GM12878 (cell line): ENCODE measurements around the gene NTM. TPM values are rescaled to one million over a fixed set of nuclear protein-coding genes. Genes with fewer than 3 reads are reported as not detected.

Source experiments
- ATAC-seq: fragments of 200-7000 bp; cut with Tn5 transposase; 3 replicates; pipeline ENCODE4 v1.9.1; 2020; ENCODE audit warnings: mild to moderate bottlenecking, moderate library complexity
- BruUV-seq: library from RNA; stranded (reverse); fragments of 400-500 nt; replicated peaks from 2 replicates; lab custom pipeline; 2021; lab: Mats Ljungman, UMichigan
- CTCF ChIA-PET: fragments of 300-600 bp; sonication (Branson Sonifier 250); formaldehyde crosslinking; extraction: SDS; loops from one replicate; lab custom pipeline; 2021; ENCODE audit warnings: inconsistent platforms; lab: Yijun Ruan, JAX
- POLR2A ChIA-PET: fragments of 350-600 bp; formaldehyde crosslinking; extraction: SDS; loops from one replicate; lab custom pipeline; 2021; ENCODE audit warnings: inconsistent platforms; lab: Charles Lee
- RAD21 ChIA-PET: fragments of 300-600 bp; sonication (Branson Sonifier 250); formaldehyde crosslinking; loops from one replicate; lab custom pipeline; 2023; ENCODE audit warnings: antibody characterized with exemption; ENCODE audit not compliant: unreplicated experiment; lab: Charles Lee
- SMC1A ChIA-PET: fragments of 300-600 bp; sonication (Branson Sonifier 250); formaldehyde crosslinking; loops from one replicate; lab custom pipeline; 2023; ENCODE audit not compliant: unreplicated experiment, uncharacterized antibody; lab: Charles Lee
- DNase-seq: peaks from one replicate; pipeline ENCODE4 v3.0.0-alpha.2; 2011; ENCODE audit warnings: low read depth, low spot score
- FAIRE-seq: peaks from 3 replicates; lab custom pipeline; 2011; peaks lifted over from hg19 to GRCh38; lab: Jason Lieb, UNC
- H2AFZ ChIP-seq: 2 replicates; pipeline ENCODE4 v1.6.0; 2011; ENCODE audit warnings: low read depth, low read length, control low read depth; ENCODE audit not compliant: control insufficient read depth
- H3K27ac ChIP-seq: 2 replicates; pipeline ENCODE4 v1.5.1; 2011; ENCODE audit warnings: control low read depth; ENCODE audit not compliant: control insufficient read depth, insufficient read depth
- H3K27me3 ChIP-seq, 2 experiments: replicated peaks in 1 of 2; 2 replicates each; pipeline versions ENCODE4 v1.6.0 to v1.6.1; 2011; ENCODE audit warnings: low read length in 1 of 2; ENCODE audit not compliant: control insufficient read depth in 2 of 2, insufficient read depth in 2 of 2
- H3K36me3 ChIP-seq, 2 experiments: 2 replicates each; pipeline ENCODE4 v1.5.1; 2011; ENCODE audit warnings: low read length in 1 of 2; ENCODE audit not compliant: control insufficient read depth in 2 of 2, insufficient read depth in 2 of 2
- H3K4me1 ChIP-seq: 2 replicates; pipeline ENCODE4 v1.6.1; 2011; ENCODE audit warnings: mild to moderate bottlenecking, low read length, moderate library complexity, mixed read lengths; ENCODE audit not compliant: control insufficient read depth, insufficient read depth
- H3K4me2 ChIP-seq: 2 replicates; pipeline ENCODE4 v1.6.0; 2011; ENCODE audit warnings: control low read depth; ENCODE audit not compliant: control insufficient read depth, insufficient read depth
- H3K4me3 ChIP-seq: fragments of 200-600 bp; sonication (generic); 2 replicates; pipeline ENCODE4 v1.5.1; 2016
- H3K79me2 ChIP-seq: 2 replicates; pipeline ENCODE4 v1.6.0; 2011; ENCODE audit warnings: low read length; ENCODE audit not compliant: control insufficient read depth, insufficient read depth
- H3K9ac ChIP-seq: 2 replicates; pipeline ENCODE4 v1.8.0; 2011; ENCODE audit warnings: low read length, control low read depth, mixed read lengths; ENCODE audit not compliant: control insufficient read depth, insufficient read depth
- H3K9me3 ChIP-seq: replicated peaks from 3 replicates; pipeline ENCODE4 v1.5.1; 2011; ENCODE audit warnings: mild to moderate bottlenecking, low read length; ENCODE audit not compliant: control insufficient read depth, insufficient read depth
- H4K20me1 ChIP-seq: 2 replicates; pipeline ENCODE4 v1.6.0; 2011; ENCODE audit not compliant: control insufficient read depth, insufficient read depth
- CUX1 ChIP-seq: IDR thresholded peaks from 2 replicates; pipeline ENCODE4 v1.6.1; 2012; ENCODE audit warnings: improper control_type of control experiment, low read depth, low read length; ENCODE audit not compliant: insufficient replicate concordance
- MEF2B ChIP-seq: fragments of 450-650 bp; IDR thresholded peaks from 2 replicates; pipeline ENCODE4 v1.6.1; 2018; ENCODE audit warnings: mild to moderate bottlenecking, moderate library complexity; ENCODE audit not compliant: partially characterized antibody, poor library complexity, severe bottlenecking
- NR2F1 ChIP-seq: fragments of 450-650 bp; conservative IDR thresholded peaks from 2 replicates; pipeline ENCODE4 v1.6.1; 2017; ENCODE audit warnings: mild to moderate bottlenecking
- PAX8 ChIP-seq: fragments of 450-650 bp; IDR thresholded peaks from 2 replicates; pipeline ENCODE4 v1.6.1; 2017; ENCODE audit warnings: mild to moderate bottlenecking, moderate library complexity
- STAT1 ChIP-seq: fragments of 450-650 bp; conservative IDR thresholded peaks from 2 replicates; pipeline ENCODE4 v1.6.1; 2014; ENCODE audit warnings: antibody characterized with exemption, mild to moderate bottlenecking
- TCF12 ChIP-seq: IDR thresholded peaks from 2 replicates; pipeline ENCODE4 v1.6.1; 2011; ENCODE audit warnings: low read depth, mild to moderate bottlenecking, low read length
- ZNF274 ChIP-seq: IDR thresholded peaks from one replicate; pipeline ENCODE4 v1.8.0; 2011; ENCODE audit not compliant: insufficient read length, insufficient read depth
- ZNF384 ChIP-seq: IDR thresholded peaks from 2 replicates; pipeline ENCODE4 v1.6.1; 2012; ENCODE audit warnings: low read depth, mild to moderate bottlenecking, low read length, improper control_type of control experiment, borderline replicate concordance
- WGBS: methylation state at CpG from one replicate; pipeline ENCODE4 v1.1.6; 2016; ENCODE audit warnings: low lambda C conversion rate; ENCODE audit not compliant: insufficient replicate concordance, insufficient coverage; ENCODE audit errors: missing lambda C conversion rate; 5-methylcytosine and 5-hydroxymethylcytosine counted together
- in situ Hi-C: fragments of 300-500 bp; cut with MboI; formaldehyde crosslinking; loops from 9 replicates; pipeline ENCODE4 v1.14.3; 2018; ENCODE audit warnings: mixed read lengths
- intact Hi-C: fragments of 100-400 bp; cut with micrococcal nuclease; formaldehyde crosslinking; loops from one replicate; pipeline ENCODE4 v1.14.2; 2022; ENCODE audit not compliant: unreplicated experiment
- polyA plus RNA-seq, 11 experiments: library from polyadenylated mRNA; depleted of rRNA in 4 of 11; unstranded in 6 of 11; stranded (reverse) in 5 of 11; fragments of >200 nt; fragmentation: Nextera tagmentation in 4 of 11; fragmentation: Illumina TruSeq in 1 of 11; extraction: Ambion mirVana in 4 of 11; extraction: Trizol in 1 of 11; gene quantifications; 1 replicate in 1 of 11; 2 replicates in 10 of 11; pipeline versions ENCODE4 v1.2.1 to v1.2.3, GENCODE V29; 2011 to 2016; ENCODE audit warnings: inconsistent platforms in 2 of 11, missing spikeins in 2 of 11, low read depth in 1 of 11
- total RNA-seq, 4 experiments: library from RNA; depleted of rRNA in 3 of 4; stranded (reverse); fragments of >200 nt in 3 of 4; fragmentation: Illumina TruSeq in 1 of 4; extraction: Trizol in 1 of 4; gene quantifications; 2 replicates each; pipeline versions ENCODE4 v1.2.1 to v1.2.3, GENCODE V29; 2013 to 2021
- TF ChIP-seq, protein P1 (sequence below): fragments of 450-650 bp; IDR thresholded peaks from 2 replicates; pipeline ENCODE4 v1.6.1; 2017; ENCODE audit warnings: mild to moderate bottlenecking, low read depth, inconsistent platforms; ENCODE audit not compliant: poor library complexity, severe bottlenecking
- TF ChIP-seq, protein P2 (sequence below): fragments of 450-650 bp; formaldehyde crosslinking; IDR thresholded peaks from 2 replicates; pipeline ENCODE4 v1.4.0; 2020; ENCODE audit warnings: mild to moderate bottlenecking, moderate library complexity

The NTM gene
- total and polyA plus RNA-seq, 10 of the 15 experiments (the other 5 are each of a cell fraction or from before 2014, with no cell fraction given), result not detected

- DNase-seq (no peak), FAIRE-seq (no peak), ATAC-seq (no peak)
- no peaks in the 10 kb centered on the region for H3K27me3 ChIP-seq
- H4K20me1 ChIP-seq, result no peaks in the 10 kb centered on the region
- in situ Hi-C loops (no loop called here), intact Hi-C loops (loop anchor here (5.0 kb wide), 1 partner anchor 463 kb away; no protein-coding TSS in a partner anchor)
- no peak overlapping the region for H3K4me3 ChIP-seq
- peak overlapping the region; percentile 84; the same call in 1 of the 2 replicates for H3K4me2 ChIP-seq
- ChIA-PET SMC1A (interaction anchor here (0.5 to 5.1 kb wide), 10 partner anchors 7 to 1585 kb away, joined by 3 to 81 read pairs (median 7); no protein-coding TSS in a partner anchor), POLR2A (interaction anchor here (1.2 kb wide), 1 partner anchor 8 kb away, joined by 3 read pairs; no protein-coding TSS in a partner anchor), CTCF (interaction anchor here (1.2 to 17.6 kb wide), 7 partner anchors 7 to 233 kb away, joined by 5 to 215 read pairs (median 10); no protein-coding TSS in a partner anchor), RAD21 (interaction anchor here (1.1 to 12.4 kb wide), 5 partner anchors 7 to 134 kb away, joined by 3 to 136 read pairs (median 8); no protein-coding TSS in a partner anchor)
- no peaks in the 10 kb centered on the region for H3K36me3 ChIP-seq
- WGBS, result 60% methylated on average over 5 of the region's 5 CpGs
- no peak overlapping the region for H3K27ac ChIP-seq
- H2AFZ ChIP-seq, result no peak overlapping the region
- H3K4me1 ChIP-seq, result peaks cover 48% of the 10 kb centered on the region
- peaks cover 3% of the 10 kb centered on the region; the same call in 2 of the 3 replicates for H3K9me3 ChIP-seq
- H3K9ac ChIP-seq, result no peak overlapping the region
- BruUV-seq, result no TSS peak
- no peaks in the 10 kb centered on the region for H3K79me2 ChIP-seq
- TF ChIP-seq MEF2B, result no peak
- no peak for TF ChIP-seq ZNF274
- no peak for TF ChIP-seq ZNF384
- TF ChIP-seq PAX8, result no peak
- no peak for TF ChIP-seq TCF12
- no peak for TF ChIP-seq CUX1
- no peak for TF ChIP-seq STAT1
- no peak for TF ChIP-seq NR2F1
- TF ChIP-seq, protein P1, sequence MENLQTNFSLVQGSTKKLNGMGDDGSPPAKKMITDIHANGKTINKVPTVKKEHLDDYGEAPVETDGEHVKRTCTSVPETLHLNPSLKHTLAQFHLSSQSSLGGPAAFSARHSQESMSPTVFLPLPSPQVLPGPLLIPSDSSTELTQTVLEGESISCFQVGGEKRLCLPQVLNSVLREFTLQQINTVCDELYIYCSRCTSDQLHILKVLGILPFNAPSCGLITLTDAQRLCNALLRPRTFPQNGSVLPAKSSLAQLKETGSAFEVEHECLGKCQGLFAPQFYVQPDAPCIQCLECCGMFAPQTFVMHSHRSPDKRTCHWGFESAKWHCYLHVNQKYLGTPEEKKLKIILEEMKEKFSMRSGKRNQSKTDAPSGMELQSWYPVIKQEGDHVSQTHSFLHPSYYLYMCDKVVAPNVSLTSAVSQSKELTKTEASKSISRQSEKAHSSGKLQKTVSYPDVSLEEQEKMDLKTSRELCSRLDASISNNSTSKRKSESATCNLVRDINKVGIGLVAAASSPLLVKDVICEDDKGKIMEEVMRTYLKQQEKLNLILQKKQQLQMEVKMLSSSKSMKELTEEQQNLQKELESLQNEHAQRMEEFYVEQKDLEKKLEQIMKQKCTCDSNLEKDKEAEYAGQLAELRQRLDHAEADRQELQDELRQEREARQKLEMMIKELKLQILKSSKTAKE, result no peak
- TF ChIP-seq, protein P2, sequence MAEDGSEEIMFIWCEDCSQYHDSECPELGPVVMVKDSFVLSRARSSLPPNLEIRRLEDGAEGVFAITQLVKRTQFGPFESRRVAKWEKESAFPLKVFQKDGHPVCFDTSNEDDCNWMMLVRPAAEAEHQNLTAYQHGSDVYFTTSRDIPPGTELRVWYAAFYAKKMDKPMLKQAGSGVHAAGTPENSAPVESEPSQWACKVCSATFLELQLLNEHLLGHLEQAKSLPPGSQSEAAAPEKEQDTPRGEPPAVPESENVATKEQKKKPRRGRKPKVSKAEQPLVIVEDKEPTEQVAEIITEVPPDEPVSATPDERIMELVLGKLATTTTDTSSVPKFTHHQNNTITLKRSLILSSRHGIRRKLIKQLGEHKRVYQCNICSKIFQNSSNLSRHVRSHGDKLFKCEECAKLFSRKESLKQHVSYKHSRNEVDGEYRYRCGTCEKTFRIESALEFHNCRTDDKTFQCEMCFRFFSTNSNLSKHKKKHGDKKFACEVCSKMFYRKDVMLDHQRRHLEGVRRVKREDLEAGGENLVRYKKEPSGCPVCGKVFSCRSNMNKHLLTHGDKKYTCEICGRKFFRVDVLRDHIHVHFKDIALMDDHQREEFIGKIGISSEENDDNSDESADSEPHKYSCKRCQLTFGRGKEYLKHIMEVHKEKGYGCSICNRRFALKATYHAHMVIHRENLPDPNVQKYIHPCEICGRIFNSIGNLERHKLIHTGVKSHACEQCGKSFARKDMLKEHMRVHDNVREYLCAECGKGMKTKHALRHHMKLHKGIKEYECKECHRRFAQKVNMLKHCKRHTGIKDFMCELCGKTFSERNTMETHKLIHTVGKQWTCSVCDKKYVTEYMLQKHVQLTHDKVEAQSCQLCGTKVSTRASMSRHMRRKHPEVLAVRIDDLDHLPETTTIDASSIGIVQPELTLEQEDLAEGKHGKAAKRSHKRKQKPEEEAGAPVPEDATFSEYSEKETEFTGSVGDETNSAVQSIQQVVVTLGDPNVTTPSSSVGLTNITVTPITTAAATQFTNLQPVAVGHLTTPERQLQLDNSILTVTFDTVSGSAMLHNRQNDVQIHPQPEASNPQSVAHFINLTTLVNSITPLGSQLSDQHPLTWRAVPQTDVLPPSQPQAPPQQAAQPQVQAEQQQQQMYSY (CRISPR knock-in tag), result no peak
These were observed 523.6 kb downstream of the NTM start for GRCh38 chr11:131893988-131894387.
